Heart left ventricle (tissue), 13 donors: Measurements from ENCODE around the gene ASL.

Experiments used
- CTCF ChIP-seq, 12 donors: fragments of 200-600 bp; sonication (generic) in 4 of 12; IDR thresholded peaks; one replicate each; pipeline versions ENCODE4 v1.5.0 to v1.8.0; 2018 to 2022; ENCODE audit warnings: antibody characterized with exemption in 12 of 12, mild to moderate bottlenecking in 5 of 12
- POLR2A ChIP-seq, 2 donors: fragments of 450-650 bp; IDR thresholded peaks; one replicate each; pipeline ENCODE4 v1.6.1; 2017; ENCODE audit warnings: antibody characterized with exemption in 2 of 2, mild to moderate bottlenecking in 2 of 2, moderate library complexity in 2 of 2
- donor health status: ischemic (EF 13 %, LVEDD 7.1; RV severe dilation, severe dysfunction).
- donor health status: DM: no; HTN: yes; CAD: no.
- donor health status: DM: no; HTN: no; CAD: no.
- donor health status: ischemic (EF 25% LVEDD 6.9; RV normal size, moderate dysfunction).
- donor health status: ischemic (EF 25% LVEDD 5.7; RV mildly dilated, moderate dysfunction).
- donor health status: ischemic (EF 35%, LVEDD 5.7; RV mildly dilated, moderate dysfunction).
- donor health status: nonischemic (EF 11% LVEDD 7.7; RV severe dilation, severe dysfunction).
- donor health status: DM: yes; HTN: yes; CAD: no.
- donor health status: PGD.
- donor health status: ischemic (EF 29% LVEDD 5.4; RV normal size, mild dysfunction).
- donor health status: nonischemic (EF 23%, LVEDD 6.1; RV moderate dilation, normal function).

DNA sequence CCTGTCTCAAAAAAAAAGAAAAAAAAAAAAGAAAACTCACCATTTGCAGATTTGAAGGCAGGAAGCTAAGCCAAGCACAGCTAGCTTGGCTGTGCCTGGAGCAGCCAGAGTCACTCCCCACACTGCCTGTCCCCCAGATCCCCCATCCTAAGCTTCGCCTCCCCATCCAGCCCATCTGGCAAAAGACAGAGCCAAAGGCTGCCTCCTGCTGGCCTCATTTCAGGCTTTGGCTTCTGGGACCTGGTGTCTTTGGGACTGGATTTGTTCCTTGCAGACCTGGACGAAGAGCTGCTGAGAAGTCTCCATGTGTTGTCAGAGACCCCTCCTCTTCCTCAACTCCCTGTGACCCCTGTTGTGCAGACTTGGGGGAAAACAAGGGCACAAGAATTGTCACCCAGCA is 8.1 kb downstream of the ASL start:
- TF ChIP-seq CTCF (IDR thresholded peaks at IDR 0.05) = no peak
- no peak for TF ChIP-seq POLR2A (IDR thresholded peaks at IDR 0.05)
